Naive thymus-derived CD8-positive, alpha-beta T cell (primary cell): Measurements from ENCODE around the gene SIDT2. TPM values are rescaled to one million over a fixed set of nuclear protein-coding genes. Genes with fewer than 3 reads are reported as not detected.

Experiments
- ATAC-seq, 2 donors: fragments of 150-1000 bp; cut with Tn5 transposase in 1 of 2; sonication (Bioruptor Pico), chemical (Tn5 transposase) in 1 of 2; 1 replicate in 1 of 2; 2 replicates in 1 of 2; pipeline ENCODE4 v1.10.0; 2021; ENCODE audit warnings: mild to moderate bottlenecking in 2 of 2, moderate library complexity in 2 of 2
- POLR2A ChIA-PET: fragments of 350-600 bp; sonication (Branson Sonifier 250); formaldehyde crosslinking; loops from one replicate; lab custom pipeline; 2021; ENCODE audit warnings: antibody characterized with exemption; lab: Charles Lee
- DNase-seq, 10 donors: peaks; one replicate each; pipeline versions ENCODE4 v3.0.0 to v3.0.0-alpha.2; 2020 to 2022
- H3K27ac Mint-ChIP-seq, 10 donors: one replicate each; pipeline ENCODE4 v1.8.0; 2020 to 2022; ENCODE audit warnings: mild to moderate bottlenecking in 10 of 10, mixed read lengths in 10 of 10, moderate library complexity in 4 of 10, inconsistent platforms in 1 of 10
- H3K27me3 Mint-ChIP-seq, 5 donors: one replicate each; pipeline ENCODE4 v1.8.0; 2021 to 2022; ENCODE audit warnings: mixed read lengths in 5 of 5
- H3K36me3 Mint-ChIP-seq, 3 donors: one replicate each; pipeline ENCODE4 v1.8.0; 2020 to 2022; ENCODE audit warnings: mixed read lengths in 3 of 3, mild to moderate bottlenecking in 2 of 3, inconsistent platforms in 1 of 3
- H3K4me1 Mint-ChIP-seq, 4 donors: one replicate each; pipeline ENCODE4 v1.8.0; 2021 to 2022; ENCODE audit warnings: mixed read lengths in 4 of 4
- H3K4me3 Mint-ChIP-seq, 10 donors: one replicate each; pipeline ENCODE4 v1.8.0; 2020 to 2022; ENCODE audit warnings: mild to moderate bottlenecking in 10 of 10, mixed read lengths in 10 of 10, moderate library complexity in 6 of 10, inconsistent platforms in 1 of 10
- H3K9me3 Mint-ChIP-seq, 9 donors: one replicate each; pipeline ENCODE4 v1.8.0; 2020 to 2022; ENCODE audit warnings: mixed read lengths in 9 of 9, mild to moderate bottlenecking in 3 of 9, inconsistent platforms in 1 of 9, moderate library complexity in 1 of 9
- polyA plus RNA-seq, 3 donors: library from polyadenylated mRNA; unstranded; fragments of 300-500 nt; fragmentation: Illumina TruSeq; gene quantifications; one replicate each; pipeline ENCODE4 v1.2.3, GENCODE V29; 2021
- total RNA-seq, 8 experiments: library from RNA in 2 of 8; stranded (reverse) in 2 of 8; gene quantifications; one replicate each; pipeline ENCODE4 v1.2.3 and lab custom pipeline; 2021 to 2026

SIDT2 gene
- total and polyA plus RNA-seq, 5 experiments from 2014 or later = 2.3 to 63.0 (median 3.1) TPM

DNA sequence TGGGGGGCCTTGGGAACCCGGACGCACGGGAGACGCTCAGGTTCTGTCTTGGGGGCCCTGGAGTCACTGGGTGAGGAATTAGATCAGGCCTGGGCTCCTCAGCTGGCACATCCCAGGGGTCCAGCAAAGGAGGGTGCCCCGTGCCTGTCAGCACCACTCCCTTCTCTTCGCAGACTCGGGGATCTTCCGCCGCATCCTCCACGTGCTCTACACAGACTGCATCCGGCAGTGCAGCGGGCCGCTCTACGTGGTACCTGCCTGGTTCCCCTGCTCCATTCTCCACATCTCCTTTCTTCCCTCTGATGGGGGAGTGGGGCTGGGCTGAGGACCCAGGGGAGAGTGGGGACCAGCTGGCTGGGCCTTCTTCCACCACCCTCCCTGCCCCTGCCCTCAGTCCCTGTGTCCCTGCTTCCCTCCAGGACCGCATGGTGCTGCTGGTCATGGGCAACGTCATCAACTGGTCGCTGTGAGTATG is 13.9 kb downstream of the SIDT2 start:
- DNase-seq (no peak), ATAC-seq (no peak)
- H3K27me3 Mint-ChIP-seq = no peaks in the 10 kb centered on the region
- peak overlapping the region in 3 of 10 donors; percentile 30 to 67 (median 59) for H3K27ac Mint-ChIP-seq
- H3K9me3 Mint-ChIP-seq = no peaks in the 10 kb centered on the region
- POLR2A ChIA-PET = interaction anchor here (1.1 to 1.6 kb wide), 2 partner anchors 10 to 14 kb away, joined by 3 read pairs; partner anchors contain the start of gene SIDT2
- H3K4me1 Mint-ChIP-seq = peaks cover 0 to 23% (median 10%) of the 10 kb centered on the region in 4 donors
- H3K36me3 Mint-ChIP-seq = peaks cover 0 to 15% (median 3%) of the 10 kb centered on the region in 3 donors
- H3K4me3 Mint-ChIP-seq = no peak overlapping the region

DNA sequence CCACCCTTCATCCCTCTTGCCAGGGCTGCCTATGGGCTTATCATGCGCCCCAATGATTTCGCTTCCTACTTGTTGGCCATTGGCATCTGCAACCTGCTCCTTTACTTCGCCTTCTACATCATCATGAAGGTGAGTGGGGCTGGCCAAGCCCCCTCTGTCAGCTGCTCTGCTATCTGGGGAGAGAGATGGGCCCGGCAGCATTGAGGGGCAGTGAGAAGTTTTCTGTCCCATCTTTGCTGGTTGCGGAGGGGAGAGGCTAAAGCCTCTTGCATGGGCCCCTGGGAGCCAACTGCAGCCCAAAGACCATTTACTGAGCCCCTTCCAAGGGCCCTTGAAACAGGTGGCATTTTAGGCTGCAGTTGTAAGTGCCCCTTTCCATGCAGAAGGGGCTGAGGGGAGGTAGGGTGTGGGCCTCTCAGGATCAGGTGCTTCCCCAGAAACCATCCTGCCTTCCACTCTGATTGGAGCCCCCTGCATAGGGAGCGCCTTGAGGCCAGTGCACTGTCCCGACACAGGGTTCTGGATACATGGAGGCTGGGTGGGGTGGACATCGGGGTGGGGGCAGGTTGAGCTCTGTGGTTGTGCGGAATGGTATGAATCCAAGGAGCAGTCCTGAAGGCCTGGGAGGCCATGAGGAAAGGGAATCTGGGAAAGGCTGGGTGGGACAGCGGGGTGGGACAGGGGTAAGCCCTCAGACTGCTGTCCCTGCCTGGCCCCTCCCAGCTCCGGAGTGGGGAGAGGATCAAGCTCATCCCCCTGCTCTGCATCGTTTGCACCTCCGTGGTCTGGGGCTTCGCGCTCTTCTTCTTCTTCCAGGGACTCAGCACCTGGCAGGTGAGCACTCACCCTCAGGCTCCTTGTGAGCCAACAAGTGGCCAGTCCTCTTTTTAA is 14.8 kb downstream of the SIDT2 start:
- POLR2A ChIA-PET = interaction anchor here (0.6 to 1.6 kb wide), 4 partner anchors 9 to 17 kb away, joined by 3 to 7 read pairs (median 4); partner anchors contain the start of gene SIDT2
- Mint-ChIP-seq H3K36me3 (peaks cover 0 to 15% (median 3%) of the 10 kb centered on the region in 3 donors), H3K27me3 (no peaks in the 10 kb centered on the region), H3K4me1 (peaks cover 0 to 22% (median 12%) of the 10 kb centered on the region in 4 donors), H3K9me3 (no peaks in the 10 kb centered on the region), H3K27ac (peak overlapping the region in 7 of 10 donors; percentile 11 to 88 (median 56)), H3K4me3 (no peak overlapping the region)
- ATAC-seq = no peak
- no peak for DNase-seq

DNA sequence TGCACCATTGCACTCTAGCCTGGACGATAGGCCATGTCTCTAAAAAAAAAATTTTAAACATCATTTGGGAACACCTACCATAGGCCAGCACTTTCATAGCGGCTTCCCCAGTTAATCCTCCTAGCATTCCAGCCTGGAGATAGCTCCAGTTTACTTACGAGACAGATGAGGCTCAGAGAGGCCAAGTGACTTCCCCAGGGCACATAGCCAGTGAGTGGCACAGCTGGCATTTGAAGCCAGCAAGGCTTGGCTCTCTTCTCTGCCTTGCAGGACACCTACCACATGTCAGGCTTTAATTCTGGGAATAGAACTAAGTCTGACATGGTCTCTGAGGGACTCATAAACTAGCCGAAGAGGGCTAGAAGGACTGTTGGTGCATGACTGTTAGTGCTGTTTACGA is 15.7 kb downstream of the SIDT2 start:
- H3K4me3 Mint-ChIP-seq = no peak overlapping the region
- no peaks in the 10 kb centered on the region for H3K9me3 Mint-ChIP-seq
- peaks cover 0 to 15% (median 3%) of the 10 kb centered on the region in 3 donors for H3K36me3 Mint-ChIP-seq
- no peak for DNase-seq
- peaks cover 0 to 15% (median 12%) of the 10 kb centered on the region in 4 donors for H3K4me1 Mint-ChIP-seq
- peak overlapping the region in 4 of 10 donors; percentile 35 to 79 (median 47) for H3K27ac Mint-ChIP-seq
- no peak for ATAC-seq
- POLR2A ChIA-PET = interaction anchor here (0.6 to 2.1 kb wide), 4 partner anchors 10 to 18 kb away, joined by 4 to 7 read pairs (median 5); partner anchors contain the start of gene SIDT2
- H3K27me3 Mint-ChIP-seq = no peaks in the 10 kb centered on the region

DNA sequence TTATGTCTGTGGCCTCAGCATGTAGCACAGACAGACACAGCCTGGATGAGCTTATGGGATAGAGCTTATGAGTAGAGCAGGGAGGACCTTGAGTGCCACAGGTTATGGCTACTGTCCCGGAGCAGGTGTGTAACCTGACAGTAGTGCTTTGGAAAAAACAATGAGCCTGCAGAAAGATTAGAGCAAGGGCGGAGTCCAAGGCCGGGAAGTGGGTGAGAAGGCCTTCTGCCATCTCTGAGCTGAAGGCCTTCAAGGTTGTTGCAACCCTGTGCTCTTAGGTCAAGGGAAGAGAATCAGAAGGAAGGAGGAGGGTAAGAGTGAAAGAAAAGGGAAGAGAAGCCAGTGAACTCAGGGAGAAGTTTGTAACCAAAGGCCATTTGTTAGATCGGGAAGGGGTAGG is 16.7 kb downstream of the SIDT2 start:
- Mint-ChIP-seq H3K4me3 (no peak overlapping the region), H3K27ac (peak overlapping the region in 9 of 10 donors; percentile 44 to 87 (median 68))

DNA sequence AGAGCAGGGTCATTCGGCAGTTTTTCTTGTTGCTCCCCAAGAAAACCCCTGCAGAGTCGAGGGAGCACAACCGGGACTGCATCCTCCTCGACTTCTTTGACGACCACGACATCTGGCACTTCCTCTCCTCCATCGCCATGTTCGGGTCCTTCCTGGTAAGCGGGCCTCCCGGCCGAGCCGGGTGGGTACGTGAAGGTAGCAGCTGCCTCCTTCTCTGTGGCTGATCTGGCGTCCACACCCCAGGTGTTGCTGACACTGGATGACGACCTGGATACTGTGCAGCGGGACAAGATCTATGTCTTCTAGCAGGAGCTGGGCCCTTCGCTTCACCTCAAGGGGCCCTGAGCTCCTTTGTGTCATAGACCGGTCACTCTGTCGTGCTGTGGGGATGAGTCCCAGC is 17.2 kb downstream of the SIDT2 start:
- no peaks in the 10 kb centered on the region for H3K9me3 Mint-ChIP-seq
- peaks cover 0 to 12% (median 8%) of the 10 kb centered on the region in 4 donors for H3K4me1 Mint-ChIP-seq
- DNase-seq (no peak), ATAC-seq (no peak)
- H3K36me3 Mint-ChIP-seq = peaks cover 0 to 11% (median 0%) of the 10 kb centered on the region in 3 donors
- POLR2A ChIA-PET = interaction anchor here (2.1 to 2.2 kb wide), 2 partner anchors 12 to 31 kb away, joined by 6 to 7 read pairs; no protein-coding TSS in a partner anchor
- H3K4me3 Mint-ChIP-seq = no peak overlapping the region
- H3K27me3 Mint-ChIP-seq = no peaks in the 10 kb centered on the region
- H3K27ac Mint-ChIP-seq = peak overlapping the region in 7 of 10 donors; percentile 11 to 87 (median 60)

More for the DNA sequence above, 16.7 kb downstream of the SIDT2 start:
- no peaks in the 10 kb centered on the region for H3K9me3 Mint-ChIP-seq
- H3K4me1 Mint-ChIP-seq = peaks cover 0 to 15% (median 9%) of the 10 kb centered on the region in 4 donors
- POLR2A ChIA-PET = interaction anchor here (2.1 kb wide), 1 partner anchor 11 kb away, joined by 6 read pairs; no protein-coding TSS in a partner anchor
- ATAC-seq (no peak), DNase-seq (no peak)
- H3K27me3 Mint-ChIP-seq = no peaks in the 10 kb centered on the region
- peaks cover 0 to 15% (median 3%) of the 10 kb centered on the region in 3 donors for H3K36me3 Mint-ChIP-seq

DNA sequence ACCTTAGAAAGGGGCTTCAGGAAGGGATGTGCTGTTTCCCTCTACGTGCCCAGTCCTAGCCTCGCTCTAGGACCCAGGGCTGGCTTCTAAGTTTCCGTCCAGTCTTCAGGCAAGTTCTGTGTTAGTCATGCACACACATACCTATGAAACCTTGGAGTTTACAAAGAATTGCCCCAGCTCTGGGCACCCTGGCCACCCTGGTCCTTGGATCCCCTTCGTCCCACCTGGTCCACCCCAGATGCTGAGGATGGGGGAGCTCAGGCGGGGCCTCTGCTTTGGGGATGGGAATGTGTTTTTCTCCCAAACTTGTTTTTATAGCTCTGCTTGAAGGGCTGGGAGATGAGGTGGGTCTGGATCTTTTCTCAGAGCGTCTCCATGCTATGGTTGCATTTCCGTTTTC is 18.5 kb downstream of the SIDT2 start:
- no peak for DNase-seq

DNA sequence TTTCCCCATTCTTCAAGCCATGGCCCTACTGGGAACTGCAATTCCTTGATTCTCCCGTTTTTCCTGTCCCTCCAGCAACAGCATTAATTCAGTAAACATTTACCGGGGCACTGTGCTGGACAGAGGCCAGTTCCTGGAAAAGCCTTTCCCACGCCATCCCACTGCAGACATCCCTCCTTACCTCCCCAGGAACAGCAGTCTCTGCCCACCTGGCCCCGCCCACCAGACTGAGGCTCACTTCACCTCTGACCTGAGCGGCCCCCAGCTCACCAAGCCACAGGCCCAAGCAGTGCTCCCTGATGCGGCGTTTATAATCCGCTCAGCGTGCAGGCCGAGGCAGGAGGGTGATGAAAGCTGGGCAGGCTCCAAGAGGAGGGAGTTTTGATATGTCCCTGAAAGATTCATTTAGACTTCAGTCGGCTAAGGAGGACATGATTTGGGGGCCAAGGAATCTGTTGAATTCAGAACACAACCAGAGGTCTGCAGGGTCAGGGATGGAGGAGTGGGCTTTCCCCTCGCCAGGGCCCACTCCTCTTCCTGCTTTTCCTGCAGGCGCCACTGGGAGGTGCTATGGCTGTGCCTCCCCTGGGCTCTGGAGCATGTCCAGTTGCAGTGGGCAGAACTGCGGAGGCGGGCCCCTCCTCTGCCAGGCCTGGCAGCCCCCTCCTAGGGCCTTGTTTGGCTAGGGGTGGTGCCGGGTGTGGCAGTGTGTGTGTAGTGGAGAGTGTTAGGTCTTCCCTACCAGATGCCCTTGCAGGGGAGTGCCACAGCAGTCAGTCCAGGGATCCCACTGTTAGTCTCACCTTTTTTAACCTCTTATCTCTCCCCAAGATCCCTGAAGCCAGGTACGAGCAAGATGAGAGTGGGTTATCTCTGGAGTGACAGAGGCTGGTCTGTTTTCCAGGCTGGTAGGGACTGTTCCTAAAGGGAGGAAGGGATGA is 19.2 kb downstream of the SIDT2 start:
- peak overlapping the region in 7 of 10 donors; percentile 12 to 88 (median 70) for H3K27ac Mint-ChIP-seq
- no peaks in the 10 kb centered on the region for H3K27me3 Mint-ChIP-seq

More for the DNA sequence above, 18.5 kb downstream of the SIDT2 start:
- Mint-ChIP-seq H3K27ac (peak overlapping the region in 5 of 10 donors; percentile 12 to 88 (median 35)), H3K27me3 (no peaks in the 10 kb centered on the region), H3K4me1 (peaks cover 0 to 12% (median 8%) of the 10 kb centered on the region in 4 donors), H3K4me3 (no peak overlapping the region), H3K36me3 (peaks cover 0 to 11% (median 0%) of the 10 kb centered on the region in 3 donors), H3K9me3 (no peaks in the 10 kb centered on the region)
- POLR2A ChIA-PET = interaction anchor here (0.8 to 2.2 kb wide), 2 partner anchors 19 to 30 kb away, joined by 5 to 7 read pairs; partner anchors contain the start of gene SIDT2
- no peak for ATAC-seq

DNA sequence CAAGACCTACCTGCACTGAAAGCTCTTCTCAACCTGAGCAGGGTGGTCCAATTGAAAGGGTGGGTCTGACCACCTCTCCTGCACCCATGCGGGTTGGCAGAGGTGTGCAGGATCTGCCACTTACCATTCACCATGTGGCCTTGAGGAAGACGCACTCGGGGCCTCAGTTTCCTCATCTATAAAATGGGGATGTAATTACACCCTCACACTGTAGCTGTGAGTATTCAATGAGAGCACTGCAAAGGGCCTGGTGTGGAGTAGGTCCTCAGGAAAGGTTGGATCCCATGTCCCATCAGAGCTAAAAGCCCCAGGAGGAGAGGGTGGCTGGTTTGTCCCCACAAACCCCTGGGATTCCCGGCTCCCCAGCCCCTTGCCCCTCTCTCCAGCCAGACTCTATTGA is 20.1 kb downstream of the SIDT2 start:
- H3K4me3 Mint-ChIP-seq = no peak overlapping the region
- H3K36me3 Mint-ChIP-seq = peaks cover 0 to 14% (median 0%) of the 10 kb centered on the region in 3 donors
- ATAC-seq (no peak), DNase-seq (no peak)
- no peaks in the 10 kb centered on the region for H3K9me3 Mint-ChIP-seq
- H3K27ac Mint-ChIP-seq = peak overlapping the region in 2 of 10 donors; percentile 19 to 58
- H3K4me1 Mint-ChIP-seq = peaks cover 0 to 10% (median 6%) of the 10 kb centered on the region in 4 donors
- H3K27me3 Mint-ChIP-seq = no peaks in the 10 kb centered on the region
- POLR2A ChIA-PET = no interaction called here

More for the DNA sequence above, 19.2 kb downstream of the SIDT2 start:
- H3K36me3 Mint-ChIP-seq = peaks cover 0 to 11% (median 0%) of the 10 kb centered on the region in 3 donors
- POLR2A ChIA-PET = interaction anchor here (0.8 to 2.2 kb wide), 2 partner anchors 20 to 29 kb away, joined by 5 to 7 read pairs; partner anchors contain the start of gene SIDT2
- peak overlapping the region in 2 of 10 donors; percentile 15 to 34 for H3K4me3 Mint-ChIP-seq
- peaks cover 0 to 11% (median 8%) of the 10 kb centered on the region in 4 donors for H3K4me1 Mint-ChIP-seq
- ATAC-seq = no peak
- no peaks in the 10 kb centered on the region for H3K9me3 Mint-ChIP-seq
- no peak for DNase-seq

DNA sequence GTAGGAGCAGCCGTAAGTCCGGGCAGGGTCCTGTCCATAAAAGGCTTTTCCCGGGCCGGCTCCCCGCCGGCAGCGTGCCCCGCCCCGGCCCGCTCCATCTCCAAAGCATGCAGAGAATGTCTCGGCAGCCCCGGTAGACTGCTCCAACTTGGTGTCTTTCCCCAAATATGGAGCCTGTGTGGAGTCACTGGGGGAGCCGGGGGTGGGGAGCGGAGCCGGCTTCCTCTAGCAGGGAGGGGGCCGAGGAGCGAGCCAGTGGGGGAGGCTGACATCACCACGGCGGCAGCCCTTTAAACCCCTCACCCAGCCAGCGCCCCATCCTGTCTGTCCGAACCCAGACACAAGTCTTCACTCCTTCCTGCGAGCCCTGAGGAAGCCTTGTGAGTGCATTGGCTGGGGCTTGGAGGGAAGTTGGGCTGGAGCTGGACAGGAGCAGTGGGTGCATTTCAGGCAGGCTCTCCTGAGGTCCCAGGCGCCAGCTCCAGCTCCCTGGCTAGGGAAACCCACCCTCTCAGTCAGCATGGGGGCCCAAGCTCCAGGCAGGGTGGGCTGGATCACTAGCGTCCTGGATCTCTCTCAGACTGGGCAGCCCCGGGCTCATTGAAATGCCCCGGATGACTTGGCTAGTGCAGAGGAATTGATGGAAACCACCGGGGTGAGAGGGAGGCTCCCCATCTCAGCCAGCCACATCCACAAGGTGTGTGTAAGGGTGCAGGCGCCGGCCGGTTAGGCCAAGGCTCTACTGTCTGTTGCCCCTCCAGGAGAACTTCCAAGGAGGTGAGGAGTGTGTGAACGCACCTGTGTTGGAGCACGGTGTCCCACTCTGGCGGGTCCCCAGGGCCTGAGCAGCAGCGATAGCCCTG is 20.7 kb downstream of the SIDT2 start, which contains the start of gene TAGLN:
Gene TAGLN (plus strand): TSS at position 318 of the 863 bp plus-strand sequence. CDS start 3,644 bp downstream, outside the sequence.
- POLR2A ChIA-PET = no interaction called here
- ATAC-seq (peak in 1 of 2 donors; percentile 9), DNase-seq (no peak)
- no peaks in the 10 kb centered on the region for H3K9me3 Mint-ChIP-seq
- peaks cover 0 to 10% (median 7%) of the 10 kb centered on the region in 4 donors for H3K4me1 Mint-ChIP-seq
- H3K36me3 Mint-ChIP-seq = peaks cover 0 to 19% (median 0%) of the 10 kb centered on the region in 3 donors
- H3K27me3 Mint-ChIP-seq = no peaks in the 10 kb centered on the region
- peak within 1 kb of the TSS in 1 of 10 donors; percentile 34 for H3K4me3 Mint-ChIP-seq
- H3K27ac Mint-ChIP-seq = peak within 1 kb of the TSS in 6 of 10 donors; percentile 19 to 79 (median 66)

DNA sequence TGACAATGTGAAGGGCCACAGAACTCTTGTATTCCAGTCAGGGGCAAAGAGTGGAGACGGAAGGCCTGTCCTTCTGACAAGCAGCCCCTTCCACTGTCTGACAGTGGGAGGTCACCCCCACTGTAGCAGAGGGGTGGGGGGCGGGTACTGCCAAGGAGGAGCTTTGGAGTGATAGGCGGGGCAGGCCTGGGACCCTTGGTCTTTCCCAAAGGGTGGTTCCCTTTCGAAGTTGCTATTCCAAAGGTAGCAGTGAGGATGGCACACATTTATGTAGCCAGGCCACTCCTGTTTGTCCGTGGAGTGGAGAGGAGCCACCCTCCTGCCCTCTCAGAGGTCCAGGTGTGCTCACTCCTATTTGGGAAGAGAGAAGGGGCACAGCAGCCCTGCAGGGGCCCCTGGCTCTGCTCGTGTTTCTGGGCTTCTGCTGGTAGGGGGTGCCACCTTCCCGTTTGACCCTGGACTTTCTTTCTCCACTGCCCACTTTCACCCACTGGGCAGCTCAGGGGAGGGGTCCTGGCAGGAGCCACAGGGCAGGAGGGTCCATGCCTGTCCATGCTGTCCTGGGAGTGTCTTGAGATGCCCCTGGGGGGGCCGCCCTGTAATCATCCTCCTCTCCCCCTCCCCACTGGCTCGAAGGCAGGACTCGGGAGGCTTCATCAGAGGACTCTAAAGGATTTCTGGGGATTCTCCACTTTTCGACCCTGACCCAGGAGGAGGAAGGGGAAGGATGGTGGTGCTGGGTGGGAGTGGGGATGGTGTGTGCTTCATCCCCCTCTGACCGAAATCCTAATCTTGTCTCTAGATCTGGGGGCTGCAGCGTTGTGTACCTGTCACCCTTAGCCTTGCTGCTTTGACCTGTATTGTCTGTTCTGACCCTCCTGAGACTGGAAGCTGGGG is 21.6 kb downstream of the SIDT2 start:
- Mint-ChIP-seq H3K4me3 (no peak overlapping the region), H3K27me3 (no peaks in the 10 kb centered on the region), H3K27ac (peak overlapping the region in 8 of 10 donors; percentile 28 to 84 (median 62)), H3K4me1 (peaks cover 0 to 8% (median 6%) of the 10 kb centered on the region in 4 donors), H3K36me3 (peaks cover 0 to 26% (median 4%) of the 10 kb centered on the region in 3 donors), H3K9me3 (no peaks in the 10 kb centered on the region)
- ATAC-seq (no peak), DNase-seq (no peak)
- POLR2A ChIA-PET = interaction anchor here (0.7 to 0.8 kb wide), 3 partner anchors 13 to 22 kb away, joined by 3 read pairs; partner anchors contain the start of gene SIDT2
